ENCODE data around the gene SECISBP2.

The SECISBP2 gene

DNA sequence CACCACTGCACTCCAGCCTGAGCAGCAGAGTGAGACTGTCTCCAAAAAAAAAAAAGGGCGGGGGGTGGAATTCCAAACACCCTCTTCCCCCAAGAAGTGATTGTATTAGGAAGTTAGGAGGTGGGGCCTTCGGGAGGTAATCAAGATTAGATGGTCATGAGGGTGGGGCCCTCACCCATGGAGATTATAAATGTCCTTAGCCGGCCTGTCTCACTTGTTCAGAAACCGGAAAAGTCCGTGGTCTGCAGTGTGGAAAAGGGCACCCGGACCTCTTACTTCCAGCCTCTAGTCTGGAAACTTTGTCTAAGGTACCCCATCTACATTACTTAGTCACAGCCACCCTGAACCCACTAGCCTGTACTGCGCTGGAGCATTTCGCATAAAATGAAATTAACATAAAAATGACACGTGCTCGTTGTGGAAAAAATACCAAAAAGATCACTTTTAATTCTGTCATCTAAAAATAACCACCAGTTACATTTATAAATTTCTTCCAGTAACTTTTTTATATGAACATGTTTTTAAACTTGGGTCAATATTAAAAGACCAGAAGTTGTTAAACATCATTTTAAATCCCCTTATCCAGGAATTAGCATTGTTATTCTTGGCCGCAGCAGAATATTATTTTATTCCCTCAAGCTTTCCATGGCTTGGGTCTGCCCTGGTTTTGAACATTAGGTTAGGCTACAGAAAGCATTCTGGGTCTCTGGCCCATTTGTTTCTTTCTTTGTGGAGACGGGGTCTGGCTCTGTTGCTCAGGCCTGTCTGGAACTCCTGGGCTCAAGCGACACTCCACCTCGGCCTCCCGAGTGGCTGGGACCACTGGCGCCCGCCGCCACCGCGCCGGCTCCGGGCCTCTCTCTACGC is 8.5 kb upstream of the SECISBP2 start:
- H3K9me3 ChIP-seq (ENCODE audit: insufficient read depth, low read depth, low read length), result no peaks in the 10 kb centered on the region
- H3K4me2 ChIP-seq (ENCODE audit: low read length), result peak overlapping the region; percentile 81
- H3K79me1 ChIP-seq (ENCODE audit: low read length), result peaks cover 15% of the 10 kb centered on the region
- WGBS (ENCODE audit: extremely low coverage, insufficient coverage, insufficient read length), result no CpG with 5 or more reads among the region's 23 CpGs
- H3K4ac ChIP-seq (ENCODE audit: low read depth, low read length), result peak overlapping the region; percentile 92
- no peaks in the 10 kb centered on the region for H3K27me3 ChIP-seq (ENCODE audit: insufficient read depth, low read length)
- peak overlapping the region; percentile 95 for H3K14ac ChIP-seq (ENCODE audit: low read length)
- H4K12ac ChIP-seq (ENCODE audit: low read depth, low read length), result peak overlapping the region; percentile 75
- peak in 1 of 2 donors; percentile 20 for DNase-seq
- peak overlapping the region; percentile 96 for H2AFZ ChIP-seq (ENCODE audit: insufficient read depth, low read length, poor library complexity)
- H3K4me3 ChIP-seq (ENCODE audit: low read depth, low read length), result peak overlapping the region; percentile 72
- no peak overlapping the region for H2BK12ac ChIP-seq (ENCODE audit: low read length)
- H3K18ac ChIP-seq (ENCODE audit: low read length), result peak overlapping the region; percentile 91
- peak overlapping the region; percentile 97 for H2AK5ac ChIP-seq (ENCODE audit: low read length)
- H3K23ac ChIP-seq (ENCODE audit: low read length), result no peak overlapping the region
- H2BK120ac ChIP-seq (ENCODE audit: insufficient read depth, low read length, poor library complexity), result peak overlapping the region; percentile 92
- H3K79me2 ChIP-seq (ENCODE audit: control insufficient read depth, insufficient read depth, low read length, poor library complexity), result peaks cover 18% of the 10 kb centered on the region
- peak overlapping the region; percentile 99 for H4K8ac ChIP-seq (ENCODE audit: low read depth, low read length)
- peak overlapping the region; percentile 92 for H3K27ac ChIP-seq (ENCODE audit: low read depth, low read length)
- peaks cover 5 to 6% of the 10 kb centered on the region in 2 experiments for H3K4me1 ChIP-seq (ENCODE audit: control insufficient read depth in 1 of 2, insufficient read depth in 2 of 2, low read length in 2 of 2)
- H3K9ac ChIP-seq (ENCODE audit: low read length), result peak overlapping the region; percentile 50
- peak overlapping the region; percentile 98 for H2BK5ac ChIP-seq (ENCODE audit: low read depth, low read length, poor library complexity)
- no peaks in the 10 kb centered on the region for H3K36me3 ChIP-seq (ENCODE audit: control insufficient read depth in 1 of 2, insufficient read depth in 2 of 2, low read length in 2 of 2)
- H4K91ac ChIP-seq (ENCODE audit: low read depth, low read length), result peak overlapping the region; percentile 97

DNA sequence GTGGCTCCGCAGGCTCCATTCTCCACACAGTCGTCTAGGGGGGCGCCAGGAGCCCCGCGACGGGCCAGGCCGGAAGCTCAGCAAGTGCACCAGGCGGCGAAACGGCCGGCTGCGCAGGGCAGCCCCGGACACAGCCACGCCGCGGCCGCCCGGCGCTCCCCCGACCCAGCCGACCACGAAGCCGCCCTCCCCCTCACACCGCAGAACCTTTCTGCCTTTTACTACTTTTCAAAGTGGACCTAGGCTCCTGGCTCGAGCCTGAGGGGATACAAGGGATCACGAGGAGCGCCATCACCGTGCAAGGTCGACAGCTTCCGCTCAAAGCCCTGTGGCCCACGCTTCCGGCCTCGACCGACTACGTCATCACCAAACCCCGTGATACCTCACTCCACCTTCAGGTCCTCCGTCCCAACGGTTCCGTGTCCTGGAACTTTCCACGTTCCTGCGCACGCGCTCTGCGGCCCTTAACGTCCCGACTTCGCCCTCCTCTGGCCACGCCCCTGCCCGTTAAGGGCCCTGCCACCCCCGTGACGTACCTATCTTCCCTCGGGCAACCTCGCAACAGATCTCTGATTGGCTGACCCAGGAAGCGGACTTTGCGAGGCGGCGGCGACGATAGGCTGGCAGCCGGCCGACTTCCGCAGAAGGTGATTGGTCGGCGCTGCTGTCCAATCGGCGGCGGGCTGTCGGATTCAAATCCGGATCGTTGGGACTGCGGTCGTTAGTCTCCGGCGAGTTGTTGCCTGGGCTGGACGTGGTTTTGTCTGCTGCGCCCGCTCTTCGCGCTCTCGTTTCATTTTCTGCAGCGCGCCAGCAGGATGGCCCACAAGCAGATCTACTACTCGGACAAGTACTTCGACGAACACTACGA is 7.6 kb upstream of the SECISBP2 start, which contains the start of gene CKS2:
TSS of gene CKS2 (plus strand) at position 721 of the 871 bp plus-strand sequence. CDS start at position 819, 98 bp downstream.
- H3K27ac ChIP-seq (ENCODE audit: low read depth, low read length), result peak within 1 kb of the TSS; percentile 92
- no peak within 1 kb of the TSS for H2BK12ac ChIP-seq (ENCODE audit: low read length)
- H3K23ac ChIP-seq (ENCODE audit: low read length), result no peak within 1 kb of the TSS
- H3K14ac ChIP-seq (ENCODE audit: low read length), result peak within 1 kb of the TSS; percentile 95
- no peaks in the 10 kb centered on the region for H3K27me3 ChIP-seq (ENCODE audit: insufficient read depth, low read length)
- peaks cover 15% of the 10 kb centered on the region for H3K79me1 ChIP-seq (ENCODE audit: low read length)
- H2AFZ ChIP-seq (ENCODE audit: insufficient read depth, low read length, poor library complexity), result peak within 1 kb of the TSS; percentile 96
- H4K91ac ChIP-seq (ENCODE audit: low read depth, low read length), result peak within 1 kb of the TSS; percentile 97
- peak within 1 kb of the TSS; percentile 98 for H2BK5ac ChIP-seq (ENCODE audit: low read depth, low read length, poor library complexity)
- H3K79me2 ChIP-seq (ENCODE audit: control insufficient read depth, insufficient read depth, low read length, poor library complexity), result peaks cover 18% of the 10 kb centered on the region
- peak within 1 kb of the TSS; percentile 97 for H3K4ac ChIP-seq (ENCODE audit: low read depth, low read length)
- peak within 1 kb of the TSS; percentile 81 for H3K4me2 ChIP-seq (ENCODE audit: low read length)
- H3K36me3 ChIP-seq (ENCODE audit: control insufficient read depth in 1 of 2, insufficient read depth in 2 of 2, low read length in 2 of 2), result peaks cover 0 to 2% of the 10 kb centered on the region in 2 experiments
- H3K9ac ChIP-seq (ENCODE audit: low read length), result peak within 1 kb of the TSS; percentile 98
- peak within 1 kb of the TSS; percentile 75 for H4K12ac ChIP-seq (ENCODE audit: low read depth, low read length)
- H2BK120ac ChIP-seq (ENCODE audit: insufficient read depth, low read length, poor library complexity), result peak within 1 kb of the TSS; percentile 92
- peak within 1 kb of the TSS; percentile 91 for H3K18ac ChIP-seq (ENCODE audit: low read length)
- peak within 1 kb of the TSS; percentile 97 for H2AK5ac ChIP-seq (ENCODE audit: low read length)
- no CpG with 5 or more reads among the region's 86 CpGs for WGBS (ENCODE audit: extremely low coverage, insufficient coverage, insufficient read length)
- peak; percentile 100 for DNase-seq
- H3K4me3 ChIP-seq (ENCODE audit: low read depth, low read length), result peak within 1 kb of the TSS; percentile 93
- no peaks in the 10 kb centered on the region for H3K9me3 ChIP-seq (ENCODE audit: insufficient read depth, low read depth, low read length)
- H4K8ac ChIP-seq (ENCODE audit: low read depth, low read length), result peak within 1 kb of the TSS; percentile 99
- peaks cover 5 to 6% of the 10 kb centered on the region in 2 experiments for H3K4me1 ChIP-seq (ENCODE audit: control insufficient read depth in 1 of 2, insufficient read depth in 2 of 2, low read length in 2 of 2)

DNA sequence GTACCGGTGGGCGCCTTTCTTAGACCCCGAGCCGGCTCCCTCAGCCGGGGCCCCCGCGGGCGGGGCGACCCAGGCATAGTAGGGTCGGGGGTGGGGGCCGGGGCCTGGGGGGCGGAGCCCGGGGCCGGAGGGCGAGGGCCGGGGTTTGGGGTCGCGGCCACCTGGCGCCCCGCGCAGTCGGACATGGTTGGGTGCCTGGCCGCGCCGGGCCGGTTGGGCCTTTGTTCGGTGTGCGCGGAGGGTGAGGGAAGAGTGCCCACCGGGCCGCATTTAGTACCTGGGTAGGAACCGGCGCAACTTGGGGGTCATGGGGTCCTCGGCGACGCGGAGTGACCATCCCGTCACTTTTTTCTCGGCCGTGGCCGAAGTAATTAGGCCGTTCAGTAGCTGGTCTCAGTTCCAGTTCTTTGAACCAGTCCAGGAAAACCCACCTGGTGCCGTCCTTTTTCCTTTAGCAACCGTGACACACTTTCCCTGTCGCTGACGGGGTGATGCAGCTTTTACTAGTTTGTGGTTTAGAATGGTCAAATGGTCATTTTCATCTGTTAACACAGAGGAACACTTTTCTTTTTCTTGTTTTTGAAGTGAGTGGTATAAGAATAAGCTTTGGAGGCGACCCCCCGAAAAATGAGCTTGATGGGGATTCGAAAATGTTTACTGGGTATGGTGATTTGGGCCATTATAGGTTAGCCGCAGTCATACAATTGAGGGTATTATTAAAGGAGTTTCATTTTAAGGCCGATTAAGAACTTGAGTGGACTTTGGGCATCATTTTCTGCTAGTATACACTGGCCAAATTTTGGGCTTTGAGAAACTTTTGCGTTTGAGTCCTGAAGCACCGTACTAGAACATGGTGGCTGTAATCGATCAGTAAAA is 6.7 kb upstream of the SECISBP2 start:
- peak overlapping the region; percentile 82 for H2BK5ac ChIP-seq (ENCODE audit: low read depth, low read length, poor library complexity)
- peak overlapping the region; percentile 37 for H3K18ac ChIP-seq (ENCODE audit: low read length)
- H3K14ac ChIP-seq (ENCODE audit: low read length), result peak overlapping the region; percentile 87
- H3K9ac ChIP-seq (ENCODE audit: low read length), result peak overlapping the region; percentile 98
- H2BK120ac ChIP-seq (ENCODE audit: insufficient read depth, low read length, poor library complexity), result peak overlapping the region; percentile 68
- no peak overlapping the region for H2BK12ac ChIP-seq (ENCODE audit: low read length)
- peaks cover 0 to 2% of the 10 kb centered on the region in 2 experiments for H3K36me3 ChIP-seq (ENCODE audit: control insufficient read depth in 1 of 2, insufficient read depth in 2 of 2, low read length in 2 of 2)
- H3K23ac ChIP-seq (ENCODE audit: low read length), result no peak overlapping the region
- H3K27ac ChIP-seq (ENCODE audit: low read depth, low read length), result peak overlapping the region; percentile 35
- H2AFZ ChIP-seq (ENCODE audit: insufficient read depth, low read length, poor library complexity), result peak overlapping the region; percentile 23
- no peaks in the 10 kb centered on the region for H3K9me3 ChIP-seq (ENCODE audit: insufficient read depth, low read depth, low read length)
- peak overlapping the region; percentile 97 for H3K4ac ChIP-seq (ENCODE audit: low read depth, low read length)
- peaks cover 15% of the 10 kb centered on the region for H3K79me1 ChIP-seq (ENCODE audit: low read length)
- peak overlapping the region; percentile 14 for H4K8ac ChIP-seq (ENCODE audit: low read depth, low read length)
- peak overlapping the region; percentile 35 for H4K12ac ChIP-seq (ENCODE audit: low read depth, low read length)
- H3K4me1 ChIP-seq (ENCODE audit: control insufficient read depth in 1 of 2, insufficient read depth in 2 of 2, low read length in 2 of 2), result peaks cover 5 to 6% of the 10 kb centered on the region in 2 experiments
- H2AK5ac ChIP-seq (ENCODE audit: low read length), result peak overlapping the region; percentile 81
- DNase-seq, result peak in 1 of 2 donors; percentile 34
- H4K91ac ChIP-seq (ENCODE audit: low read depth, low read length), result peak overlapping the region; percentile 66
- H3K79me2 ChIP-seq (ENCODE audit: control insufficient read depth, insufficient read depth, low read length, poor library complexity), result peaks cover 18% of the 10 kb centered on the region
- H3K4me3 ChIP-seq (ENCODE audit: low read depth, low read length), result peak overlapping the region; percentile 93
- peak overlapping the region; percentile 66 for H3K4me2 ChIP-seq (ENCODE audit: low read length)
- no CpG with 5 or more reads among the region's 54 CpGs for WGBS (ENCODE audit: extremely low coverage, insufficient coverage, insufficient read length)
- H3K27me3 ChIP-seq (ENCODE audit: insufficient read depth, low read length), result no peaks in the 10 kb centered on the region
